GM19099 (cell line): ENCODE results near the gene BMP7.

Source experiments
- POLR2A ChIP-seq: IDR thresholded peaks from 3 replicates; pipeline ENCODE4 v1.6.1; 2011; ENCODE audit warnings: low read depth; ENCODE audit not compliant: insufficient read length; ENCODE audit errors: extremely low read depth

BMP7 gene

DNA sequence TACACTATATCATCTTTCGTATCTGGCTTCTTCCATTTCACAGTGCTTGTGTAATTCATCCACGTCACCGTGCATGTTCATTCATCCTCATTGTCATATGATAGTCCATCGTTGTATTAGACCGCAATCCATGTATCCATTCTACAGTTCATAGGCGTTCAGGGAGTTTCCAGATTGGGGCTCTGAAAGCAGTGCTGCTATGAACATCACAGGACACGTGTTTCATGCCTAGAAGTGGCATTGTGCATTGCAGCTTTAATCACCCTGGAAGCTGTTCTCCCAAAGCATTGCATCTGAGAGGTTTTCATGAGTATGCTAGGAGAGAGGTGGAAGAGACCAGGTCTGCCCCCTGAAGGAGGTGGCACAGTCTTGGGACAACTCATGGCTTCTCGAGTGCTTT is 35.3 kb downstream of the BMP7 start:
- no peak for TF ChIP-seq POLR2A

- no peak for TF ChIP-seq POLR2A
Observed at GRCh38 chr20:57230247-57230646, 36.2 kb downstream of the BMP7 start.

- no peak for TF ChIP-seq POLR2A
Observed at GRCh38 chr20:57229490-57229889, 37.0 kb downstream of the BMP7 start.

DNA sequence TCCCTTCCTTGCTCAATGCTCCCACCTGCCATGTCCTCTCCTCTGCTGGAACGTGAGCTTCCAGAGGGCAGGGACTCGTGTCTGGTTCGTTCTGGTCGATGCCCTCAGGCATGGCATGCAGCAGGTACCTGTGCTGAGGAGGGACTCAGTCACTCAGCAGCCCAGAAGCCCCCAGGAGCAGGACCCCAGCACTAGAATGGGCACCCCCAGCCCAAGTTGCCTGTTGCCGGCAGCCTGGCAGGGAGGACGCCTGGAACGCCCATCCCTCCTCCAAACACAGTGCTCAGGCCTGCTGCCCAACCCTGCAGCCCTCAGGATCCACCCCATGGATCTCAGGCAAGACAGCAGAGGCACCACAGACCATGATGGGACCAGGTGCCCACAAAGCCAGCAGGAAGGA is 40.6 kb downstream of the BMP7 start:
- TF ChIP-seq POLR2A: no peak

- no peak for TF ChIP-seq POLR2A
Observed at GRCh38 chr20:57225197-57225733, 41.2 kb downstream of the BMP7 start.

GRCh38 chr20:57224641-57225138 is 41.8 kb downstream of the BMP7 start:
- no peak for TF ChIP-seq POLR2A

DNA sequence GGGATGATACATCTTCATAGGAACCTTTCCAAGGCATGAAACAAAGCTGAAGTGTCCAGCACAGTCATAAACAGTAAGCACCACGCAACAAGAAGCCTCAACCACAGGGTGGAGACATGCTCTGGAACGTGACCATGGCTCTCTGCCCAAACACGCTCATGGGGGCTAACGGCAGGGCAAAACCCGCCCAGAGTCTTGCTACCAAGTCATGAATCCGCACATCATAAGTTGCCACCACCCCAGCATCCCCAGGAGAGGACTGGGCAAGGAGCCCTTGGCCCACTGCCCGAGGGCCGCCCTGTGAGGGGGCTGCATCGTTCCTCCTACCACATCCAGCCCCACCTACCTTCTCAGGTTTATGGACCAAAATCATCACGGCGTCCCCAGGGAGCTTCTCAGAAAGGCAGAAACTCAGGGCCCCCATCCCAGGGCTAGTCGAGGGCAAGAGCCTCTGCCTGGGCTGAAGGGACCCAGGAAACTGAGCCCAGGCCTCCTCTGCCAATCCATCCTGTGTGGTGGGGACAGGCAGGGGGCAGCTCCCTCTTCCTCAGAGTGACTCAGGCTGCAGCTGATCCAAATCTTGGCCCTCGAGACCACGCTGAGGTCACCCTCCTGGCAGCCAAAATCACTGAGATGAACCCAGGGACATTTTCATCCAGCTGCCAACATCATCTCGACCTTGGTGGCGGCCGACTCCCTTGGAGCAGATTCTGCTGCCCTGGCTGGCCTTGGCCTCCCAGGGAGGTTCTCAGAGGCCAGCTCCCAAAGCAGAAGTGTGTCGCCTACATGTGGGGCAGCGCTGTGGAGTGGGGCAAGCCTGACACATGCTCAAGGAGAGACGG is 42.6 kb downstream of the BMP7 start:
- no peak for TF ChIP-seq POLR2A

- TF ChIP-seq POLR2A: no peak
Observed at GRCh38 chr20:57222631-57222950, 43.9 kb downstream of the BMP7 start.

DNA sequence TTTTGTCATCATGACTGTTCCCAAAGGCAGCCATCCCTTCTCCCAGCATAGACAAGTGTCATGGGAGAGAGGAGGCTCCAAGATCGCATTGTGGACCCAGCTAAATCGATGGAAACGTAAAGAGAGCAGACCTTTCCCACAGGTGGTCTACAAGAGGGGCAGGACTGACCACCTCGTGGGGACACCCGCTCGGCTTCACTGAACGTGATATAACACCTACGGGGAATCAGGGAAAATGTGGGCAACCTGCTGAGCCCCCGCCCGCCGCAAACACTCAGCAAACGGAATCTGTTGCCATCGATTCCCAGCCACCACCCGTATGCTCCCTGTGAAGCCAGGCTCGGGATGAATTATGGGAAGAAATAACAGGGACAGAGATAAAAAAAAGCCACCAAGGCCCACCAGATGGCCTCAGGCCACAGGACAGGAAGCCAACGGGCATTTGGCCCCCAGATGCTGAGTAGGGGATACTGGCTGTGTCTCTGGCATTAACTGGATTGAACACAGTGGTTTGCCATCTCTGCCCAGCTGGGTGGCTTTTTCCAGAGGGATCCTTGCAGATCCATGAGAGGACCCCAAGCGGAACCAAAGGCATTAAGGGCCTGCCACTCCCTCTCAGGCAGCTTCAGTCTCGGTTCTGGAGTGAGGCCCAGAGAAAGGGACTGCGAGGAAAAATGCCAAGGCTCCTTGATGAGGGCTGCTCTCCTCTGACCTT is 44.4 kb downstream of the BMP7 start:
- TF ChIP-seq POLR2A: no peak

DNA sequence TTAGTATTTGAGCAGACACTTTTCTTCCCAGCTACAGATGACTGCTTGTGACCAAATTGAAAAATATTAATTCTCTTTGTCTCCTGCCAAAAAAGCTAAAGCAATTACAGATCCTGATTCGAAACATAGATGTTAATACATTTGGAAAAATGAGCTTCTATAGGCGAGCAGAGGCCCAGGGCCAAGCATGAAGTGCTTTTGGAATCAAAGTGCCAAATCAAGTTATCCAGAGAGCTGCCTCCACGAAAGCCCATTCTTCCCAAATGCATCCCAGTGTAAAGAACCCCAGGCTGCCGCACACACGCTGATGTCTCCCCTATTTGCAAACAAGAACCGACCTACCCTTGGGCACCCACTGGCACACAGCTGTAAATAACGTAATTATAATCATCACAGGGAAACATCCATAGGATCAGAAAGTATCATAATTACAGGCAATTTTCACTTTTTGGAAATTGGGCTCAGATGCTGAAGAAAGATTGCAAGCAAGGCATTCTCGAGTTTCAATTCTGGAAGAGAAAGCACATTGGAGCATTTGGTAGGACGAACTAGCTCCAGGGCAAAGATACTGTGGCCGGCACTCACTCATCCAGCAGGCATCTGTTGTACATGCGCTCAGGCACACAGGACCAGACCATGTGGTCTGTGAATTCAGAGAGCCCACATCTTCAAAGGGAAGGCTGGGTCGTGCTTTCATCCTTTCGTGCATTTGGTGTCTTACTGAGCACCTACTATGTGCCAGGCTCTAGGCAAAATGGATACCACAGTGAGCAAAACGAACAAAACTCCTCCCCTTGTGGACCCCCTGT is 45.9 kb downstream of the BMP7 start:
- no peak for TF ChIP-seq POLR2A

DNA sequence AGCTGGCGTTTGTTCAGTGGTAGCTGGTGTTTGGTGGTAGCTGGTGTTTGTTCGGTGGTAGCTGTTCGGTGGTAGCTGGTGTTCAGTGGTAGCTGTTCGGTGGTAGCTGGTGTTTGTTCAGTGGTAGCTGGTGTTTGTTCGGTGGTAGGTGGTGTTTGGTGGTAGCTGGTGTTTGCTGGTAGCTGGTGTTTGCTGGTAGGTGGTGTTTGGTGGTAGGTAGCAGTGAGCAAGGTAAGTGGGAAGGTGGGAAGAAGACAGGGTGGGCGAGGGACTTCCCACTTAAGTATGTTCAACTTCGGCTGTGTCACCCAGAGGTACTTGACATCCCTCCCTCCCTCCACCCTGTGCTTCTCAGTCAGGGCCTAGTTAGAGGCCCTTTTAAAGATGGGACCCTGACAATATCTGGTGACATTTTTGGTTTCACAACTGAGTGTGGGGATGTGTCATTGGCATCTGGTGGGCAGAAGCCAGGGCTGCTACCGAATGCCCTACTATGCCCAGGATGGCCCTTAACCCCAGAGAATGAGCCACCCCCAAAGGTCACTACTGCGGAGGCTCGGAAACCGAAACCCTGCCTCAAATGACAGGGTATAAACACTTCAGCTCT is 47.3 kb downstream of the BMP7 start:
- TF ChIP-seq POLR2A: no peak

- no peak for TF ChIP-seq POLR2A
Observed at GRCh38 chr20:57218489-57218888, 48.0 kb downstream of the BMP7 start.

DNA sequence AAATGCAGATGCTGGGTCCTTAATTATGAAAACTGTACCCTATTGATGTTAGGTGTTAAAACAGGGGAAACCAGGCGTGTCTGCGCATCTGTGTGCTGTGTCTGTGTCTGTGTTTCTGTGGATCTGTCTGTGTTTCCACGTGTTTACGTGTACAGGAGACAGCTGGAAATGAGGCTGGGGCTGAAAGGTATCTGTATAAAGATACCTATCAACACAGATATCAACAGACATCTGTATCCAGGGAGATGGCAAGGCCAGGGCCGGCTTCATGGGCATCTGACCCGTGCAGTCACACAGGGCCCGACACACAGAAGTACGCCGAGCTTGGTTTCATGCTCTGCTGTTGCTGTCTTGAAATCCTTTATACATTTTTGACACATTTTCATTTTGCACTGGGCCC is 48.6 kb downstream of the BMP7 start:
- TF ChIP-seq POLR2A: no peak

- TF ChIP-seq POLR2A: no peak
Observed at GRCh38 chr20:57216669-57217068, 49.8 kb downstream of the BMP7 start.
